CD4-positive, alpha-beta T cell (primary cell): ENCODE measurements around the gene SPTLC1. TPM values are rescaled to one million over a fixed set of nuclear protein-coding genes. Genes with fewer than 3 reads are reported as not detected.

Source experiments
- ATAC-seq: fragments of 200-7000 bp; cut with Tn5 transposase; one replicate; pipeline ENCODE4 v1.10.0; 2022; ENCODE audit warnings: mild to moderate bottlenecking; ENCODE audit not compliant: poor library complexity
- CTCF ChIA-PET: fragments of 350-600 bp; sonication (Branson Sonifier 250); formaldehyde crosslinking; loops from one replicate; lab custom pipeline; 2021; ENCODE audit warnings: antibody characterized with exemption, inconsistent platforms; lab: Charles Lee
- POLR2A ChIA-PET: fragments of 350-600 bp; sonication (Branson Sonifier 250); formaldehyde crosslinking; loops from one replicate; lab custom pipeline; 2021; ENCODE audit warnings: antibody characterized with exemption, inconsistent platforms; lab: Charles Lee
- DNase-seq, 14 experiments: peaks; one replicate each; pipeline ENCODE4 v3.0.0-alpha.2; 2013 to 2020; ENCODE audit warnings: mixed read lengths in 2 of 14
- H3K27ac ChIP-seq, 2 donors: one replicate each; pipeline versions ENCODE4 v1.5.1 to v1.7.0; 2013; ENCODE audit warnings: low read length in 2 of 2, low read depth in 1 of 2, mild to moderate bottlenecking in 1 of 2
- H3K27me3 ChIP-seq, 2 experiments: 1 replicate in 1 of 2; 2 replicates in 1 of 2; pipeline versions ENCODE4 v1.6.1 to v1.7.0; 2013; ENCODE audit warnings: low read length in 2 of 2, control low read depth in 1 of 2, mild to moderate bottlenecking in 1 of 2, moderate library complexity in 1 of 2; ENCODE audit not compliant: insufficient read depth in 2 of 2, control insufficient read depth in 1 of 2
- H3K36me3 ChIP-seq: one replicate; pipeline ENCODE4 v1.6.1; 2013; ENCODE audit warnings: low read length, control low read depth; ENCODE audit not compliant: insufficient read depth
- H3K4me1 ChIP-seq: one replicate; pipeline ENCODE4 v1.6.1; 2013; ENCODE audit warnings: low read length, control low read depth; ENCODE audit not compliant: insufficient read depth
- H3K4me3 ChIP-seq: one replicate; pipeline ENCODE4 v1.5.1; 2013; ENCODE audit warnings: mild to moderate bottlenecking, low read length, moderate library complexity
- H3K9me3 ChIP-seq, 2 experiments: 1 replicate in 1 of 2; 2 replicates in 1 of 2; pipeline versions ENCODE4 v1.6.1 to v1.7.0; 2013; ENCODE audit warnings: low read length in 2 of 2, mild to moderate bottlenecking in 2 of 2, control low read depth in 1 of 2, moderate library complexity in 1 of 2; ENCODE audit not compliant: control insufficient read depth in 1 of 2, insufficient read depth in 1 of 2
- H3K27ac Mint-ChIP-seq: one replicate; pipeline ENCODE4 v1.8.0; 2020; ENCODE audit warnings: mixed read lengths
- H3K27me3 Mint-ChIP-seq: one replicate; pipeline ENCODE4 v1.8.0; 2021; ENCODE audit warnings: mixed read lengths
- H3K36me3 Mint-ChIP-seq: one replicate; pipeline ENCODE4 v1.8.0; 2021; ENCODE audit warnings: low read depth, mixed read lengths
- H3K4me1 Mint-ChIP-seq: one replicate; pipeline ENCODE4 v1.8.0; 2021; ENCODE audit warnings: low read depth, mixed read lengths
- H3K4me3 Mint-ChIP-seq: one replicate; pipeline ENCODE4 v1.8.0; 2020; ENCODE audit warnings: mild to moderate bottlenecking, mixed read lengths
- H3K9me3 Mint-ChIP-seq: one replicate; pipeline ENCODE4 v1.8.0; 2020; ENCODE audit warnings: mixed read lengths
- intact Hi-C, 2 experiments: fragments of 100-400 bp; cut with DNase I in 1 of 2; cut with micrococcal nuclease in 1 of 2; formaldehyde crosslinking; loops; one replicate each; pipeline versions ENCODE4 v1.15.1 to v1.9.0; 2023 to 2025; cut with DNase I, micrococcal nuclease
- total RNA-seq, 174 experiments: library from RNA in 2 of 174; stranded (reverse) in 2 of 174; gene quantifications; one replicate each; pipeline ENCODE4 v1.2.3 and lab custom pipeline; 2021 to 2026
- TF ChIP-seq, protein P1 (sequence below): fragments of 200-600 bp; IDR thresholded peaks from one replicate; pipeline ENCODE4 v1.8.0; 2022; ENCODE audit warnings: antibody characterized with exemption, mild to moderate bottlenecking

Gene SPTLC1
- total RNA-seq, 2 experiments from 2014 or later: 40.9 to 43.0 TPM

DNA sequence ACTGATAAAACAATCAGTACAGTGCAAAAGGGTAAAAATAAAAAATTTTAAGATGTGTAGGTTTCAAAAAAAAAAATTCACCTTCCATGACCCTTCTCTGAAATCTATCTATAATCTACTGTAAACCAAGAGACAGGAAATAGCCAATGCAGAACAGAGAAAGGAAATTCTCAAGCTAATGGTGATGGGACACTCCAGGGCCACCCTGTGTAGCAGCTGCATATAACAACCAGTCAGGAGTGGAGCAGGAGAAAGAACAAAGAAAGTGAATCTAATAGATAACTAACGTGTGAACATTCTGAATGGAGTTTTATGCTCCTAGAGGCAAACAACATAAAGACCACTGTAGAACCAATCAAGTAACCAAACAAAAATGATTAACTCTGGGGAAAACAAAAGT, 16.6 kb downstream of the SPTLC1 start:
- Histone ChIP-seq H3K4me1 (peaks cover 3% of the 10 kb centered on the region), H3K36me3 (peaks cover 18% of the 10 kb centered on the region), H3K4me3 (no peak overlapping the region), H3K27ac (no peak overlapping the region), H3K27me3 (no peaks in the 10 kb centered on the region), H3K9me3 (peaks cover 0 to 7% of the 10 kb centered on the region in 2 experiments)
- Mint-ChIP-seq H3K36me3 (peaks cover 84% of the 10 kb centered on the region), H3K4me1 (peaks cover 52% of the 10 kb centered on the region), H3K9me3 (no peaks in the 10 kb centered on the region), H3K27ac (peak overlapping the region; percentile 68), H3K4me3 (peak overlapping the region; percentile 73), H3K27me3 (no peaks in the 10 kb centered on the region)
- CTCF ChIA-PET: no interaction called here
- POLR2A ChIA-PET: no interaction called here
- DNase-seq (peak in 1 of 14 experiments; percentile 2), ATAC-seq (peak; percentile 17)
- intact Hi-C loops: no loop called here
- TF ChIP-seq, protein P1, sequence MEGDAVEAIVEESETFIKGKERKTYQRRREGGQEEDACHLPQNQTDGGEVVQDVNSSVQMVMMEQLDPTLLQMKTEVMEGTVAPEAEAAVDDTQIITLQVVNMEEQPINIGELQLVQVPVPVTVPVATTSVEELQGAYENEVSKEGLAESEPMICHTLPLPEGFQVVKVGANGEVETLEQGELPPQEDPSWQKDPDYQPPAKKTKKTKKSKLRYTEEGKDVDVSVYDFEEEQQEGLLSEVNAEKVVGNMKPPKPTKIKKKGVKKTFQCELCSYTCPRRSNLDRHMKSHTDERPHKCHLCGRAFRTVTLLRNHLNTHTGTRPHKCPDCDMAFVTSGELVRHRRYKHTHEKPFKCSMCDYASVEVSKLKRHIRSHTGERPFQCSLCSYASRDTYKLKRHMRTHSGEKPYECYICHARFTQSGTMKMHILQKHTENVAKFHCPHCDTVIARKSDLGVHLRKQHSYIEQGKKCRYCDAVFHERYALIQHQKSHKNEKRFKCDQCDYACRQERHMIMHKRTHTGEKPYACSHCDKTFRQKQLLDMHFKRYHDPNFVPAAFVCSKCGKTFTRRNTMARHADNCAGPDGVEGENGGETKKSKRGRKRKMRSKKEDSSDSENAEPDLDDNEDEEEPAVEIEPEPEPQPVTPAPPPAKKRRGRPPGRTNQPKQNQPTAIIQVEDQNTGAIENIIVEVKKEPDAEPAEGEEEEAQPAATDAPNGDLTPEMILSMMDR: no peak

DNA sequence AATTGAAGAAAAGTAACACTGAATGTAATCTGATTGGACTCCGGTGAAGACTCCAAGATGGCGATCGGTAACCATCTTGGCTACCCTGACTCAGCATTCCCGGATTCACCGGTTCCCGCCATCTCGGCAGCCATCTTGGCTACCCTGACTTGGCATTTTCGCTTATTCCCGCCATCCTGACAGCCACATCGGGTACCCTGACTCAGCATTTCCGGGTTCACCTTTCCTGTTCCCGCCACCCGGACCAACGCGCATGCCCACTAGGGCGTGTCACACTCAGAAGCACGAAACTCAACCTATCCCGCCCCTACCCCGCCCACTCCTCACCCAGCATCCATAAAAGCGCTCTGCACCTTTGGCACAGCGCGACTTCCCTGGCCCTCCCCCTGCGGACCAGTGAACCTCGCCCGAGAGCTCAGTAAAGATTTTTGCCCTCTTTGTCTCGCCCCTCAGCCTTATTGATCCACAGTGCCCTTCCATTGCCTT, 17.2 kb downstream of the SPTLC1 start:
- Histone ChIP-seq H3K4me3 (peak overlapping the region; percentile 17), H3K27me3 (no peaks in the 10 kb centered on the region), H3K9me3 (peaks cover 0 to 5% of the 10 kb centered on the region in 2 experiments), H3K36me3 (peaks cover 18% of the 10 kb centered on the region), H3K27ac (no peak overlapping the region), H3K4me1 (peaks cover 3% of the 10 kb centered on the region)
- POLR2A ChIA-PET: no interaction called here
- peak in 11 of 14 experiments; percentile 9 to 74 (median 58) for DNase-seq
- peaks cover 80% of the 10 kb centered on the region for H3K36me3 Mint-ChIP-seq
- ATAC-seq: peak; percentile 81
- peak overlapping the region; percentile 73 for H3K4me3 Mint-ChIP-seq
- peaks cover 52% of the 10 kb centered on the region for H3K4me1 Mint-ChIP-seq
- H3K27ac Mint-ChIP-seq: peak overlapping the region; percentile 68
- CTCF ChIA-PET: no interaction called here
- intact Hi-C loops: no loop called here
- no peaks in the 10 kb centered on the region for H3K9me3 Mint-ChIP-seq
- H3K27me3 Mint-ChIP-seq: no peaks in the 10 kb centered on the region
- TF ChIP-seq, protein P1: no peak

DNA sequence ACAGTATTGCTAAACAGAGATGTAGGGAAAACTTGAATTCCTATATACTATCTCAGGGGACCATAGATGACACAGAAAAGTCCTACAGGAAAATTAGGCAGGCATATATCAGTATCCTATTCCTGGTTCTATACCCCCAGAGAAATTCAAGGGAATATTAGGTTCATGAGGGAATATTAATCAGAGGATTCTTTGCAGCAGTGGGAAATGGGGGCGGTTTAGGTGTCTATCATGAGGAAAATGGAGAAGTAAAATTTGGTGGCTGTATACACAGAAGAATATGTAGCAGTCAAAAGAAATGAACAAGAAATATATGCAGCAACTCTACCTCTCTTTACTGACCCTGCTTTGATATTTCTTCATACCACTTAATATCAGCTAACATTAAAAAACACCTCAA, 20.0 kb downstream of the SPTLC1 start:
- no peak overlapping the region for H3K4me3 Mint-ChIP-seq
- peaks cover 3% of the 10 kb centered on the region for H3K4me1 ChIP-seq
- CTCF ChIA-PET: interaction anchor here (0.5 to 1.2 kb wide), 2 partner anchors 43 to 1827 kb away, joined by 3 read pairs; no protein-coding TSS in a partner anchor
- peaks cover 55% of the 10 kb centered on the region for H3K4me1 Mint-ChIP-seq
- no peaks in the 10 kb centered on the region for H3K27me3 ChIP-seq
- H3K36me3 ChIP-seq: peaks cover 14% of the 10 kb centered on the region
- POLR2A ChIA-PET: no interaction called here
- H3K27ac ChIP-seq: no peak overlapping the region
- no peak overlapping the region for H3K4me3 ChIP-seq
- no peaks in the 10 kb centered on the region for H3K27me3 Mint-ChIP-seq
- H3K27ac Mint-ChIP-seq: peak overlapping the region; percentile 4
- no peak for ATAC-seq
- H3K9me3 ChIP-seq: peaks cover 0 to 5% of the 10 kb centered on the region in 2 experiments
- H3K36me3 Mint-ChIP-seq: peaks cover 60% of the 10 kb centered on the region
- no peak for DNase-seq
- no peaks in the 10 kb centered on the region for H3K9me3 Mint-ChIP-seq
- TF ChIP-seq, protein P1: no peak
- intact Hi-C loops: no loop called here
